ENCODE measurements around the gene PCGF3.
"Not testable (repeated sequence)": the region's sequence is repeated elsewhere in the genome, so short reads cannot be mapped to it uniquely, and the experiment has no call there.

The PCGF3 gene

GRCh38 chr4:683247-683897 is 22.3 kb upstream of the PCGF3 start:
- FAIRE-seq, result no peak

GRCh38 chr4:683982-684622 is 21.5 kb upstream of the PCGF3 start:
- no peak for FAIRE-seq

GRCh38 chr4:684623-685327 is 20.9 kb upstream of the PCGF3 start:
- FAIRE-seq, result no peak

DNA sequence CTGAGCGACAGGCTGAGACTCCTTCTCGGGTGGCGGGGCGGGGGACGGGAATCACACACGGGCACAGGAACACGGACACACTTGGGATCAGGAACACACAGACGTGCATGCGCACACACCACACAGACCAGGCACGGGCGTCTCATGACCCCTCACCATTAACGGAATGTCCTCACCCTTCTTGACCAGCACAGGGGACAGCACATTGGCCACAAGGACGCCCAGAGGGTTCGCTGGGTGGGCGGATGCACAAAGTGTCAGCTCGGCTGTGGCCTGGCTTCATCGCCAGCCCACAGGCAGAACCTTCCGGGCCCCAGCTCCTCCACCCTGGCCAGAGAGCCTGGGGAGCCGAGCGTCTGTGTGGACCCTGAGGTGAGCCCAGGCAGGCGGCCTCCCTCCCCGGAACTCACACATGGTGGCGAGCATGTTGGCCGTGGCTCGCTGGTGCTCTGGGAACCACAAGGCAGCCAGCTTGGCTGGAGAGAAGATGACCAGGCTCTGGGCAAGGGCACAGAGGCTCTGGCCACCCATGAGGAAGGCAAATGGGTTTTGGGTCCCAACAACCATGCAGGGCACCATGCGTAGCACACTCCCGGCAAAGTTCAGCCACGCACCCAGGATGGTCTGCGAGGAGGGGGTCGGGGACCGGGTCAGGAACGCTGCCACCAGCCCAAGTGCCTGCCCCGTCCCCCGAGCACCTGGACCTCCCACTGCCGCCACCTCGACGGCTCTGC is 19.8 kb upstream of the PCGF3 start:
- no peak for FAIRE-seq

GRCh38 chr4:686413-687040 is 19.1 kb upstream of the PCGF3 start:
- FAIRE-seq, result no peak

DNA sequence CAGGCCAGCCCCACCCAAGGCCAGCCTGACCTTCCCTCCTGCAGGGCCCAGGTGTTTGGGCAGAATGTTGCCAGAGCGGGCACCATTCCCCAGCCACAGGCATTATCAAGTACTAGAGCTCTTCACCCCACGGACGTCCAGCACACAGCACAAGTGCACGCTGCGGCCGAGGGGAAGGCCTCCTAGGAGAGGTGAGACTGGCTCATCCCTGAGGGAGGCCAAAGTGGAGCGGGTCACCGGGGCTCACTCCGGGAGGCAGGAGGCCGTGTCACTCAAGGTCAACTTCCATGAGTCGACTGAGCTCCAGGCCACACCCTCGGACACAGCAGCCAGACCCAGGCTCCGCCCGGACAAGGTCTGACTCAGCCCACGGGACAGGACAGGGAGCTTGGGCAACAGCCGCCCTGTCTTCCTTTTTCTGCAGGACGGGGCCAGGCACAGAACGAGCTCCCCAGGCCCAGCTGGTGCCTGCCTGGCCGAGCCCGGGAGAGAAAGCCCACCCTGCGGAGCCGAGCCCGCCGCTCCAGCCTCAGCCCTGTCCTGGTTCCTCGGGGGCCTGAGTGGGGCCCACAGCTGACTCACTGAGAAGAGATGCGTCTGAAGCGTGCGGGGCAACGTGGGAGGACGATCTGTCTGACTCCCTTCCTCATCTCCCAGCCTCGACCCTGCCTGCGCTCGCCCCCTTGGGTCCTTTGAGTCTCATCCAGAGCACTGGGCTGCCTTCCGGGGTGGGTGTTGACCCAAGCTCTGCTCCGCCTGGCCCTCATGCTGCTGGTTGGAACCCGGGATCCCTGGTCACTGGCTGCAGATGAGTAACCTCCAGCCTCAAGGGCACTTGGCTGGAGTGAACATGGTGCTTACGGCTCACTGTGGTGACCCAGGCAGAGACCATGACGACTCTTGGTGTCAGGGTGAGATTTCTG is 18.3 kb upstream of the PCGF3 start:
- FAIRE-seq, result no peak

GRCh38 chr4:687971-688853 is 17.4 kb upstream of the PCGF3 start:
- FAIRE-seq, result no peak

DNA sequence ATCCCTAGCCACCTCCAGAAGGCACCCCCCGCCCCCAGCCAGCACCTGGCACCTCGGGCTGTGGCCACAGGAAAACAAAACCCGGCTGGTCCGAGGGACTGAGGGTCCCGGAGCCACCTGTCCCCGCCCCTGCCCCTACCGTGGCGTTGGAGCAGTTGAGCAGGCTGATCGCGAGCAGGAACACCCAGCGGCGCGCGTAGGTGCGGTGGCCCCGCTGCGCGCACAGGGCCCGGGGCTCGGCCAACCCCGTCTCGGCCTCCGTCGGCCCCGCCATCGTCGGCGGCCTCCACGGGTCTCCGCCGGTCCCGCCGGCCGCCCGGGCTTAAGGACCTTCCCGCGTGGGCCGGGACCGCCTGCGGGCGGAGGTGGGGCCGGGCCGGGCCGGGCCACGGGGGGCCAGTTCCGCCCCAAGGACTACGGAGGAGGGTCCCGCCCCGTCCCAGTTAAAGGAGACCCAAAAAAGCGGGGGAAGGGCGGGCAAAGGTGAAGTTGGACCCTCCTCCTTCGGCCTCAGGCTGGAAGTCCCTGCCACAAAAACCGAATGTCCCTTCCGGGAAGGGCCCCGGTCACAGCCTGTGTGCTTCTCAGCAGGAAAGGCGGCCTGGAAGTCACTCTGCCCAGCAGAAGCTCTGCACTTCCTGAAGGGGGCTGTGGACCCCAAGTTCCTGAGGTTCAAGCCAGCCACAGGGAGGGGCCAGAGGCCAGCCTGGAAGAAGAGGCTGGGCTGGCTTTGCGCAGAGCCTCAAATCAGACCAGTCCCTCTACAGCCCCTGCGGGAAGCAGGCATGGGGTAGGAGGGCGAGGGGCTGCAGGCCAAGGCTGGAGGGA is 16.6 kb upstream of the PCGF3 start, which contains the start of gene SLC49A3:
TSS of gene SLC49A3 (minus strand) at position 298 of the 828 bp plus-strand sequence. CDS start at position 274, 24 bp downstream.
- FAIRE-seq, result no peak

- FAIRE-seq, result no peak
Observed at GRCh38 chr4:689723-690122, 15.9 kb upstream of the PCGF3 start.

DNA sequence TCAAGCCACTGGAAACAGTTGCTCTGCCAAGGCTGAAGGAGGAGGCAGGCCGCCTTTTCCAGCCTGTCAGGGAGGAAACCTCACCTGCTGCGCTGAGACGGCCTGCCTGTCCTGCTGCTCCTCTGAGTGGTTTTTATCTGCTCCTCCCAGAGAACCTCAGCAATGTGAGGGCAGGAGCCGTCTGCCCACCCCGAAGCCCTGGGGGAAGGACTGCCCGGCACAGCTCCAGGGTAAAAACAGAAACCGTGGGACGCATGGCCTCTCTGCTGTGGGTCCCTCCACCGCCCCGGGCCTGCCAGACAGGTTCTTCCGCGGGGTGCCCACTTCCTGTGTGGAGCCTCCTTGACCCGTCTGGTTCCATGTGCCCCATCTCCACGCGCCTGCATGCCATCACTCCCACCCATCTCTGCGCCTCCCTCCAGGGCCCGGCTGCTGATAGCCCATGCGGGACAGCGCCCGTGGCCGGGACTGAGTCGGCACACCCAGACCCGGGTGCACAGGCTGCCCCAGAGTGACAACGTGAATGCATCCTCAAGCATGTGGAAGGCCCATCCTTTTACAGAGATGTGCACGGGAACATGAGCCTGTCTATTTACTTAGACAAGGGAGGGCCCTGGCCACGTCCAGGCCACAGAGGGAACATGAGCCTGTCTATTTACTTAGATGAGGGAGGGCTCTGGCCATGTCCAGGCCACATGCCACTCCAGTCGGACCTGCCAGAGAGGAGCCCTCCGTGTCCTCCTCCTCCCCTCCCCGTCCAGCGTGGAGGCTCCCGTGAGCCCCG is 12.7 kb upstream of the PCGF3 start:
- no peak for FAIRE-seq

GRCh38 chr4:694341-694940 is 11.2 kb upstream of the PCGF3 start:
- not testable (repeated sequence) for FAIRE-seq

DNA sequence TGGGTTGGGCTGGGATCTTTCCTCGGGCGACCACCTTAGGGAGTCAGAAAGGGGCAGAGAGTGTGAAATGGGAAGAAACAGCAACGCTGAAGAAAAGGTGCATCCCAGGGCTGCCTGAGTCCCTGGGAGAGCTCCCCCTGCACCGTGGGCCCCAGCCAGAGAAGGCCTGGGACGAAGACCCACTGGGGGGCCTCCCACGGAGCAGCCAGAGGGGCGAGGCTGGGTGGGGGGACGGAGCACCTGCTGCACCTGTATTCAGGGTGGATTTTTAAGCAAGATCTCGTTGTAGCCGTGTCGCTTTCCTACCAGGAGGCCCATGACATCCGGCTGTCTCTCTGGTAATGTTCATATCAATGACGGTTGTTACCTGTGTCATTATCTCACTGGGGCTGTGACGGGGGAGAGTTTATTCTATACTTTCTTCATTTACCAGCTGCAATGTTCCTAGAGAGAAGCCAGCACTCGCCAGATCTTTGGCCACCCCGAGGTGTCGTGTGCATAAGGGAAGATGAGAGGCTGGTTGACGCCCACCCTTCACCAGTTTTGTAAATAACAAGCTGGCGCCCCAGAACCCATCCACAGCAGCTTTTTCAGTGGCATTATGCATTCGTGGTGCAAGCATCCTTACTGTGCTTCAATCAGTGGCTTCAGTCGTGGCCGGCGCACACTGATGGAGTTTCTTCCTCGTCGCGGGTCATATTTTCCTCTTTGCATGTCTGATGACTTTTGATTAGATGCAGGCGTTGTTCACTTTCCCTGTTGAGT is 5.6 kb upstream of the PCGF3 start:
- FAIRE-seq, result no peak

DNA sequence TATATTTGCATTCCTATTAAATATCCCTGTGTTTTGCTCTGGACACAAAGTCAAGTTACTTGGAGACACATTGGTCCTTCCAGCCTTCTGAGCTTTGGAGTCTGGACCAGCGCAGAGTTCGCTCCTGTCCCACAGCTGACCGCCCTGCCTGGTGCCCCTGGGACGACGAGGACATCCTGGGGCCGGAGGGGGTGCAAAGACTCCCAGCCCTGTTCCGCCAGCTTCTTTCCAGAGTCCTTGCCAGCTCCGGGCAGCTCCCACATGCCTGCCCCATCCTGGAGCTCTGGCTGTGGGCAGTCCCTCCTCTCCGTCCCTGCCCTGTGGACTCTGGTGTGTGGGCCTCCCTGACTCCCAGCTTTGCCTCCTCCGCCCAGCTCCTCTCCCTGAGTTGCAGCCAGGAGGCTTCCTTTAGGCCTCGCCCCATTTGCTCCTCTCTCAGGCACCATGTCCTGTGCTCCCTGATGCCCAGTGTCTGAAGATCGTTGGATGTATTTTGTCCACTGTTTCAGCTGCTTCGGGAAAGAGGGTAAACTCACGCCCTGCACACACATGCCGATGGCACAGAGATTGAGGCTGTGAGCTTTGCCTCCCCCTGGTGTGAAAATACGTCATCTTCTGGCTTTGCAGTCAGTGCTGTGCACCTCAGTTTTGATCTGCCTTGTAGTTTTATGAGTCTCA is 4.9 kb upstream of the PCGF3 start:
- no peak for FAIRE-seq

GRCh38 chr4:702618-703048 is 3.0 kb upstream of the PCGF3 start:
- FAIRE-seq, result no peak

GRCh38 chr4:703336-704197 is 2.1 kb upstream of the PCGF3 start:
- FAIRE-seq, result no peak
